Ovary (tissue), 9 donors: ENCODE measurements around the gene STYXL1. TPM values are rescaled to one million over a fixed set of nuclear protein-coding genes. Genes with fewer than 3 reads are reported as not detected.

ENCODE experiments used
- DNase-seq, 5 donors: peaks; one replicate each; pipeline ENCODE4 v3.0.0-alpha.2; 2019 to 2020
- H3K27ac ChIP-seq, 2 donors: fragments of 200-600 bp; one replicate each; pipeline versions ENCODE4 v1.5.1 to v1.8.0; 2019 to 2022
- H3K27me3 ChIP-seq: fragments of 200-600 bp; one replicate; pipeline ENCODE4 v1.8.0; 2022
- H3K36me3 ChIP-seq: fragments of 200-600 bp; sonication (generic); one replicate; pipeline ENCODE4 v1.5.1; 2019
- H3K4me1 ChIP-seq: one replicate; pipeline ENCODE4 v1.8.1; 2013; ENCODE audit warnings: mild to moderate bottlenecking, moderate library complexity; ENCODE audit not compliant: insufficient read depth
- H3K4me3 ChIP-seq: fragments of 200-600 bp; sonication (generic); one replicate; pipeline ENCODE4 v1.5.1; 2017
- H3K9me3 ChIP-seq, 2 donors: fragments of 200-600 bp in 1 of 2; sonication (generic) in 1 of 2; one replicate each; pipeline versions ENCODE4 v1.5.1 to v1.8.1; 2013 to 2019; ENCODE audit warnings: mild to moderate bottlenecking in 1 of 2, moderate library complexity in 1 of 2
- EP300 ChIP-seq: sonication (generic); formaldehyde crosslinking; IDR thresholded peaks from one replicate; pipeline ENCODE4 v1.6.1; 2017; ENCODE audit warnings: antibody characterized with exemption
- POLR2A ChIP-seq: fragments of 450-650 bp; IDR thresholded peaks from one replicate; pipeline ENCODE4 v1.6.1; 2017; ENCODE audit warnings: antibody characterized with exemption, mild to moderate bottlenecking, moderate library complexity
- WGBS, 3 donors: extraction: QIAGEN DNeasy Blood & Tissue Kit in 1 of 3; methylation state at CpG; one replicate each; pipeline versions ENCODE4 v1.1.5 to v1.1.7; 2013 to 2017; 5-methylcytosine and 5-hydroxymethylcytosine counted together
- intact Hi-C, 4 donors: fragments of 100-400 bp; cut with DNase I; formaldehyde crosslinking; loops; one replicate each; pipeline versions ENCODE4 v1.11.0 to v1.15.1; 2022 to 2023
- polyA plus RNA-seq, 2 donors: library from polyadenylated mRNA; stranded (reverse); fragments of 200-250 nt in 1 of 2; fragments of 350-450 nt in 1 of 2; fragmentation: Illumina TruSeq in 1 of 2; extraction: RNeasy Lipid Tissue Mini Kit (QIAGEN cat#74804) in 1 of 2; gene quantifications; one replicate each; pipeline ENCODE4 v1.2.3, GENCODE V29; 2013 to 2014
- total RNA-seq, 7 donors: library from RNA; depleted of rRNA in 2 of 7; stranded (reverse); fragments of >200 nt in 2 of 7; fragmentation: NEBNext Ultra II Directional in 3 of 7; extraction: Animal tissue kit (Norgen Biotek cat#: 25700) in 3 of 7; gene quantifications; one replicate each; pipeline versions ENCODE4 v1.1.0 to v1.2.4, GENCODE V29; 2016 to 2023
- TF ChIP-seq, protein P1 (sequence below), 3 donors: fragments of 450-650 bp in 2 of 3; fragments of 200-600 bp in 1 of 3; IDR thresholded peaks; one replicate each; pipeline versions ENCODE4 v1.5.1 to v1.8.0; 2016 to 2022; ENCODE audit warnings: antibody characterized with exemption in 3 of 3, mild to moderate bottlenecking in 1 of 3
- donor health status: DM: no; HTN: no; CAD: no; lungs with moderate emphysema.
- donor health status: DM: no; HTN: no; CAD: no.
- donor health status: Bipolar disorder and iron deficiency.
- donor health status: DM: yes; HTN: yes; CAD: no.
- donor health status: DM: no; HTN: no; CAD: no.
- donor health status: DM: yes; HTN: yes; CAD: no.

Gene STYXL1
- total and polyA plus RNA-seq, 9 donors: 15.7 to 39.9 (median 31.2) TPM

DNA sequence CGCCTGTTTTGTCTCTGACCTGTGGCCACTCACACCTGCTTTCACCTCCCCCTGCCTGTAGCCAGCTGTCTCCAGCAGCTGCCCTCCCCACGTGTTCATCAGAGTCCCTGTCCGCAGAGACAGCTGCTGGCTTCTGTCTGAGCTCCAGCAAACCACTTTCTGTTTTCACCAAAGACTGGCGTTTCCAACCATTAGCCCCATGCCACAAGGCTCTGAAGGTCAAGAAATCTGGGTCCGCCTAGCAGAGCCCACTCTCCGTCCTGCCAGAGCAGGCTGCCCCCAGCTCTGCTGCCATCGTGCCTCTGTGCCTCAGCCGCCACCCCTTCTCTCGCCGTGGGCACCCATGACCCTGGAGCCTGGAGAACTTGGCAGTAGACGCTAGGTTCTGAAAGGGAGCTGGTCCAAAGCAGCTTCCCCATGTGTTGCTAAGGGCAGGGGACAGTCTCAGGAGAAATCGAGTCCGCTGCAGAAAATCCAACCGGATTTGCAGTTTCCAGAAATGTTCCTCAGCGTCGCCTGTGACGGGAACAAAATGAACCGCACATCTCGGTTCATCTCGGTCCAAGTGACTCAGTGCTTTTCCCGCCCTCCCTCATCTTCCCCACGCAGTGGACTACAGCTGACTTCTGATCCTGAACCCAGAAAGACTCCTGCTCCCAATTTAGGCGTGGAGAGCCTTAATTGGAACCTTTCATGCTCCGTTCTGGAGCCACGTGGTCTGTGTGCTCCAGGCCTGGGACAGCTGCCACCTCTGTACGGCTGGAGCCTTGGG is 81.4 kb downstream of the STYXL1 start:
- H3K27me3 ChIP-seq: no peaks in the 10 kb centered on the region
- peak; percentile 50 to 78 (median 62) for DNase-seq
- H3K4me1 ChIP-seq: peaks cover 53% of the 10 kb centered on the region
- TF ChIP-seq, protein P1, sequence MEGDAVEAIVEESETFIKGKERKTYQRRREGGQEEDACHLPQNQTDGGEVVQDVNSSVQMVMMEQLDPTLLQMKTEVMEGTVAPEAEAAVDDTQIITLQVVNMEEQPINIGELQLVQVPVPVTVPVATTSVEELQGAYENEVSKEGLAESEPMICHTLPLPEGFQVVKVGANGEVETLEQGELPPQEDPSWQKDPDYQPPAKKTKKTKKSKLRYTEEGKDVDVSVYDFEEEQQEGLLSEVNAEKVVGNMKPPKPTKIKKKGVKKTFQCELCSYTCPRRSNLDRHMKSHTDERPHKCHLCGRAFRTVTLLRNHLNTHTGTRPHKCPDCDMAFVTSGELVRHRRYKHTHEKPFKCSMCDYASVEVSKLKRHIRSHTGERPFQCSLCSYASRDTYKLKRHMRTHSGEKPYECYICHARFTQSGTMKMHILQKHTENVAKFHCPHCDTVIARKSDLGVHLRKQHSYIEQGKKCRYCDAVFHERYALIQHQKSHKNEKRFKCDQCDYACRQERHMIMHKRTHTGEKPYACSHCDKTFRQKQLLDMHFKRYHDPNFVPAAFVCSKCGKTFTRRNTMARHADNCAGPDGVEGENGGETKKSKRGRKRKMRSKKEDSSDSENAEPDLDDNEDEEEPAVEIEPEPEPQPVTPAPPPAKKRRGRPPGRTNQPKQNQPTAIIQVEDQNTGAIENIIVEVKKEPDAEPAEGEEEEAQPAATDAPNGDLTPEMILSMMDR (IDR thresholded peaks at IDR 0.05): no peak
- TF ChIP-seq EP300: peak; percentile 96
- H3K36me3 ChIP-seq: no peaks in the 10 kb centered on the region
- intact Hi-C loops: no loop called here
- 10 to 32% (median 14%) methylated on average over 25 to 26 of the region's 26 CpGs for WGBS, 3 donors
- H3K27ac ChIP-seq: peak overlapping the region; percentile 44 to 54
- no peak overlapping the region for H3K4me3 ChIP-seq
- H3K9me3 ChIP-seq: no peaks in the 10 kb centered on the region

- intact Hi-C loops: no loop called here
- no peaks in the 10 kb centered on the region for H3K9me3 ChIP-seq
- no peaks in the 10 kb centered on the region for H3K36me3 ChIP-seq
- H3K4me1 ChIP-seq: peaks cover 53% of the 10 kb centered on the region
- no peak for DNase-seq
- no peaks in the 10 kb centered on the region for H3K27me3 ChIP-seq
- peak overlapping the region; percentile 39 to 54 for H3K27ac ChIP-seq
- 50 to 56% (median 55%) methylated on average over 13 of the region's 13 CpGs for WGBS, 3 donors
- no peak for TF ChIP-seq POLR2A
- TF ChIP-seq, protein P1 (IDR thresholded peaks at IDR 0.05): no peak
- TF ChIP-seq EP300: no peak
- H3K4me3 ChIP-seq: no peak overlapping the region
Measured at GRCh38 chr7:75965617-75966016, 82.2 kb downstream of the STYXL1 start.

- DNase-seq: peak in 4 of 5 donors; percentile 25 to 55 (median 48)
- Histone ChIP-seq H3K9me3 (no peaks in the 10 kb centered on the region), H3K4me1 (peaks cover 45% of the 10 kb centered on the region), H3K36me3 (no peaks in the 10 kb centered on the region), H3K4me3 (no peak overlapping the region), H3K27me3 (no peaks in the 10 kb centered on the region), H3K27ac (peak overlapping the region; percentile 15 to 59)
- 61 to 67% (median 65%) methylated on average over 9 of the region's 9 CpGs for WGBS, 3 donors
- intact Hi-C loops: loop anchor here in 1 of 4 donors (5.0 kb wide), 1 partner anchor 46 kb away; the partner anchor contains the start of gene POR
- TF ChIP-seq EP300 (no peak), POLR2A (peak; percentile 16)
- TF ChIP-seq, protein P1 (IDR thresholded peaks at IDR 0.05): no peak
Measured at GRCh38 chr7:75963381-75963995, 84.3 kb downstream of the STYXL1 start.

GRCh38 chr7:75962607-75963380 is 85.0 kb downstream of the STYXL1 start:
- Histone ChIP-seq H3K4me1 (peaks cover 38% of the 10 kb centered on the region), H3K4me3 (no peak overlapping the region), H3K9me3 (no peaks in the 10 kb centered on the region), H3K27me3 (no peaks in the 10 kb centered on the region), H3K36me3 (no peaks in the 10 kb centered on the region), H3K27ac (peak overlapping the region; percentile 43 to 59)
- TF ChIP-seq EP300 (no peak), POLR2A (no peak)
- TF ChIP-seq, protein P1 (IDR thresholded peaks at IDR 0.05): no peak
- intact Hi-C loops: loop anchor here in 1 of 4 donors (5.0 kb wide), 1 partner anchor 45 kb away; the partner anchor contains the start of gene POR
- DNase-seq: peak; percentile 64 to 82 (median 73)
- WGBS, 3 donors: 15 to 27% (median 22%) methylated on average over 18 of the region's 18 CpGs
